ENCODE measurements around the gene PLEKHN1.

DNA sequence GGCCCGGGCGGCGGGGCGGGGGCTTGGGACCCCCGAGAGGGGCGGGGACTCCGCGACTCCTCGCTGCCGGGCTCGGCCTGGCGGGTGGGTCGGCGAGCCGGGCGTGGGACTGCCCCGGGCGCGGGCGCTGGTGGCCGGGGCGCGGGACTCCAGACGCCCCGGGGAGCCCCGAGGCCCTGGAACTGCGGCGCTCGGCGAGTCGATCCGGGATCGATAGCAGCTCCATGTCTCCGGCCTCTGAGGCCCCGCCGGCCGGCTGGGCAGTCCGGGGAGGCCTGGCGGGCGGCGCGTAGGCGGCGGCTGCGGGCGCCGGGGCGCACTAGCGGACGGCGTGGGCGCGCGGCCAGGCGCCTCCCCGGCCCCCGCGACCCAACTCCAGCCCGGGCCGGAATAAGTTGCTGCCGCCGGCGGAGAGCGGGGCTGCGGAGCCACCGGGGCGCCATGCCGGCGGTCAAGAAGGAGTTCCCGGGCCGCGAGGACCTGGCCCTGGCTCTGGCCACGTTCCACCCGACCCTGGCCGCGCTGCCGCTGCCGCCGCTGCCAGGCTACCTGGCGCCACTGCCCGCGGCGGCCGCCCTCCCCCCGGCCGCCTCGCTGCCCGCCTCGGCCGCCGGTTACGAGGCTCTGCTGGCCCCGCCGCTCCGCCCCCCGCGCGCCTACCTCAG is 42.2 kb upstream of the PLEKHN1 start:
- TF ChIP-seq, protein P1, sequence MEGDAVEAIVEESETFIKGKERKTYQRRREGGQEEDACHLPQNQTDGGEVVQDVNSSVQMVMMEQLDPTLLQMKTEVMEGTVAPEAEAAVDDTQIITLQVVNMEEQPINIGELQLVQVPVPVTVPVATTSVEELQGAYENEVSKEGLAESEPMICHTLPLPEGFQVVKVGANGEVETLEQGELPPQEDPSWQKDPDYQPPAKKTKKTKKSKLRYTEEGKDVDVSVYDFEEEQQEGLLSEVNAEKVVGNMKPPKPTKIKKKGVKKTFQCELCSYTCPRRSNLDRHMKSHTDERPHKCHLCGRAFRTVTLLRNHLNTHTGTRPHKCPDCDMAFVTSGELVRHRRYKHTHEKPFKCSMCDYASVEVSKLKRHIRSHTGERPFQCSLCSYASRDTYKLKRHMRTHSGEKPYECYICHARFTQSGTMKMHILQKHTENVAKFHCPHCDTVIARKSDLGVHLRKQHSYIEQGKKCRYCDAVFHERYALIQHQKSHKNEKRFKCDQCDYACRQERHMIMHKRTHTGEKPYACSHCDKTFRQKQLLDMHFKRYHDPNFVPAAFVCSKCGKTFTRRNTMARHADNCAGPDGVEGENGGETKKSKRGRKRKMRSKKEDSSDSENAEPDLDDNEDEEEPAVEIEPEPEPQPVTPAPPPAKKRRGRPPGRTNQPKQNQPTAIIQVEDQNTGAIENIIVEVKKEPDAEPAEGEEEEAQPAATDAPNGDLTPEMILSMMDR (IDR thresholded peaks at IDR 0.05; ENCODE audit: borderline replicate concordance, extremely low read depth, low read length, poor library complexity, severe bottlenecking): no peak
- TF ChIP-seq EZH2 (IDR thresholded peaks at IDR 0.05; ENCODE audit: borderline replicate concordance, low read depth, low read length, severe bottlenecking): no peak
